Fibroblast of skin of right biceps (primary cell): ENCODE data around the gene RMND5B.

Experiments
- DNase-seq: peaks from one replicate; pipeline ENCODE4 v3.0.0-alpha.2; 2013

Gene RMND5B

DNA sequence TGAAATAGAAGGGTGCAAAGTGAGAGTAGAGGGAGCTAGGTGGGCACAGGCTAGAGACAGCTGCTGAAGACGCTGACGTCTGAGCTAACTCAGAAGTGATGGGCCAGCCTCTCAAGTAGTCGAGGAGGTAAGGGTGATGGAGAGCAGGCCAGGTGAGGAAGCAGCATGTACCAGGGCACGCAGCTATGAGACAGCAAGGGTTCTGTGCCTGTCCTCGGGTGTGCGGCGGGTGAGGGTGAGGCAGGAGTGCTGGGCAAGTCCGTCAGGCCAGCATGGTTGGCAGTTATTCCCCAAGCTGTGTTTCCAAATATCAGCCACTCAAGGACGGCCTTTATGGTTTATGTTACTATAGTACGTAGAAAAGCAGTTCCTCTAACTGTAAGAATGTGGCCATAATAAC, 6.2 kb downstream of the RMND5B start:
- DNase-seq: no peak

- DNase-seq: no peak
Observed at GRCh38 chr5:178137991-178138390, 7.2 kb downstream of the RMND5B start.

- DNase-seq: no peak
Observed at GRCh38 chr5:178141550-178141949, 10.7 kb downstream of the RMND5B start.

GRCh38 chr5:178142642-178143041, 11.8 kb downstream of the RMND5B start:
- no peak for DNase-seq

- no peak for DNase-seq
Observed at GRCh38 chr5:178143246-178143645, 12.4 kb downstream of the RMND5B start.

GRCh38 chr5:178143901-178144300, 13.1 kb downstream of the RMND5B start:
- no peak for DNase-seq

DNA sequence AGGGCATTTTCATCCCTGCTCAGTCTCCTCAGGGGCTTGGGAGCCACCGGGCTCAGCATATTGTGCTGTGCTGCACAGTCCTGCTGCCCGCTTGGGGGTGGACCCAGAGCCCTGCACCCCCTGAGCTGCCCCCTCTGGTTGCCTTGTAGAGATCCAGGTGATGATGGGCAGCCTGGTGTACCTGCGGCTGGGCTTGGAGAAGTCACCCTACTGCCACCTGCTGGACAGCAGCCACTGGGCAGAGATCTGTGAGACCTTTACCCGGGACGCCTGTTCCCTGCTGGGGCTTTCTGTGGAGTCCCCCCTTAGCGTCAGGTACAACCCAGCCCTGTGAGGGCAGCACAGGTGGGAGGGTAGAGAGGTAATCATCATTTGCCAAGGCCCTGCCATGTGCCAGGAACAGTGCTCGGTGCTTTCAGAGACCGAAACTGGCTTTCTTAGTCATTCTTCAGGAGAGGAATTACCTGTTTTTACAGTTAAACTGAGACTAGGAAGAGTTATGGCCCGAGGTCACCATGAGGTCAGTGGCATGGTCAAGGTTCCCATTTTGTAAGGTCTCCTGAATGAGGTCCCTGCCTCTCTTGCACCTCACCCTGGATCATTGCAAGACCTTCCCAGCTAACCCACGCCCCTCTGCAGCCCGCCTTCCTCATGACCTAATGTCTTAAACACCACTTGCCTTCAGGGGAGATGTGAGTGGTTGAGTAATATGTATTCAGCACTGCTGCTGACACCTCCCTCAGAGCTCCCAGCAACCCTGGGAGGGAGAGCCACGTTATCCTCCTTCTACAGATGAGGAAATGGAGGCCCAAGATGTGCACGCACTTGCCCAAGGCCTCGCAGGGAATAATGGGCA, 15.4 kb downstream of the RMND5B start:
- peak; percentile 29 for DNase-seq

DNA sequence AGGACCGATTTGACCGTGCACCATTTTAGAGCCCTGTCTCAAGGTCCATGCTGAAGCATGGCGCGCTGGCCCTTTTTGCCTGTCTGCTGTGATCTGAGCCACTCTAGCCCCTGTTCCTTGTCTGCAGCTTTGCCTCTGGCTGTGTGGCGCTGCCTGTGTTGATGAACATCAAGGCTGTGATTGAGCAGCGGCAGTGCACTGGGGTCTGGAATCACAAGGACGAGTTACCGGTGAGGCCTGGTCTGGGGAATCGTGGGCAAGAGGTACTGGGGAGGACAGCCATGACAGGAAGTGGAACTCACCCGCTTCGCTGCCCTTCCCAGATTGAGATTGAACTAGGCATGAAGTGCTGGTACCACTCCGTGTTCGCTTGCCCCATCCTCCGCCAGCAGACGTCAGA, 16.6 kb downstream of the RMND5B start:
- DNase-seq: no peak

DNA sequence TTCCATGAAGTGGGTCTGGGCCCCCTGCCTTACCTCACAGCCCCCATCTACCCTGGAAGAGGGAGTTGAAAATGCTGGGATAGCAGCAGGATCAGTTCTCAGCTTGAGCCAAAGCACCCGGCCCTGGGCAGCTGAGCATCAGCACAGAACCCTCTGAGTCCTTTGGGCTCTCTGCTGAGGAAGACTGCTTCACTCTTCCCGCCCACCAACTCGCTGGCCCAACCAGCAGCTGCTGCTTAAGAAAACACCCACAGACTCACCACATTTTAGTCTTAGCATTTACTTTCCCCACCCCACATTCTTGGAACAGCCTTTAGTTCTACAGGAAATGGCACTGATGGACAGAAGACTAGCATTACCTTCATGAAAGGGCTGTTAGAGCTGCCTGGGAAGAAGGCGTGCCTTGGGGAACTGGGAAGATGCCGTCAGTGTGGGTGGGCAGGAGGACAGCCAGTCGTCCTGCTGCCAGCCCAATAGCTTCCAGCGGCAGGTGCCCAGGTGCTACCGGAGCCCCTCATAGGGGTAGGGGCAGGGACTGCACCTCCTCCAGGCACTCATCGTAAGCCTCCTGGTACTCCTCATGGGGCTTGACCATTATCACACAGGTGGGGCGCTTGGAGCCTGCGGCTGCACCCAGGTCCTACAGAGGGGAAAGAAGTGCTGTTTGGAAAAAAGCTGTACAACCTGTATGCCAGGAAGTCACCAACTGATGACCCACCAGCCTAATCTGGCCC, 18.6 kb downstream of the RMND5B start:
- DNase-seq: no peak

DNA sequence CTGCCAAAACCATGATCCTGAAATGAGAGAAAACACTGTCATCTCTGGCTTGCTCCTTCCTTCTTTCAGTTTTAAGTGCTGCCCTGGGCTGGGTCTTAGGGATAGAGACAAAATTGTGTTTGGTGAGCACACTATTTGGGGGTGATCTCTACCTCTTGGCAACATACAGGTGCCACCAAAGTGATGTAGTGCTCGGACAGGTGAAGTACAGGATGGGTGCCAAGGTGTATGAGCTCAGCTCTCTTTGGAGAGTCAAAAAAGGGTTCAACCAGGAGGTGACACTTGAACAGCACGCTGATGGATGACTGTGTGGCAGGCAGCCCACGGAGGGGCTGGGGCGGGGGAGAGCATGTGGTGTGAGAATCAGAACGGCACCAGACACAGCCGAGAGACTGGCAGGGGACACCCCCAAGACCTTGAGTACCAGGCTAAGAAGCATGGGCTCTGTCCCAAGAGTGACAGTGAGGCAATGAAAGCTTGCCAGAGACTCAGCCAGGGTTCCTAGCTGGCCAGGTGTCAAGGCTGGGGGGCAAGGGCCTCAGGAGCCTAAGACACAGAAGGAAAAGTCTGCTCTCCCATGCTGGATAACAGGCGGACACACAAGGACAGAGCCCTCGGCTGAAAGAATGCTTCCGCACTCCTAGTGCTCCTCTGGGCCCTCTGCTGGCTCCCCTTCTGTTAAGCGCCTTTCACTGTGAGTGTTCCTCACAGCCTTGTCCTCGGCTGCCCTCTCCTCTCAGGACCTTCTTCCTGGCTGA, 20.3 kb downstream of the RMND5B start:
- no peak for DNase-seq

- no peak for DNase-seq
Observed at GRCh38 chr5:178152491-178153444, 22.0 kb downstream of the RMND5B start.

GRCh38 chr5:178153530-178154340, 22.9 kb downstream of the RMND5B start, which contains the start of gene NHP2:
TSS of gene NHP2 (minus strand) at chr5:178153885. CDS start at chr5:178153817, 68 bp downstream.
- DNase-seq: peak; percentile 98

DNA sequence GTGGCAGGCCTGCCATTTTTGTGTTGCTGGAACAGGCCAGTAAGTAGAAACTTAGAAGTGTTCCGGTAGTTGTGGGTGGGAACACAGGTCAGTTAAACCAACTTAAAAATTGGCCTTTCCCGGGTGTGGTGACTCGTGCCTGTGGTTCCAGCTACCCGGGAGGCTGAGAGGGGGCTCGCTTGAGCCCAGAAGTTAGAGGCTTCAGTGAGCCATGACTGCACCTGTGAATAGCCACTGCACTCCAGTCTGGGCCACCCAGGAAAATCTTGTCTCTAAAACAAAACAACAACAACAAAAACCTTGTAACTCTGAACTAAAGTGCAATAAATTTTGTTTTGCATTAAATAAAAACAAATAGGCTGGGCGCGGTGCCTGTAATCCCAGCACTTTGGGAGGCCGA, 24.3 kb downstream of the RMND5B start:
- DNase-seq: no peak

DNA sequence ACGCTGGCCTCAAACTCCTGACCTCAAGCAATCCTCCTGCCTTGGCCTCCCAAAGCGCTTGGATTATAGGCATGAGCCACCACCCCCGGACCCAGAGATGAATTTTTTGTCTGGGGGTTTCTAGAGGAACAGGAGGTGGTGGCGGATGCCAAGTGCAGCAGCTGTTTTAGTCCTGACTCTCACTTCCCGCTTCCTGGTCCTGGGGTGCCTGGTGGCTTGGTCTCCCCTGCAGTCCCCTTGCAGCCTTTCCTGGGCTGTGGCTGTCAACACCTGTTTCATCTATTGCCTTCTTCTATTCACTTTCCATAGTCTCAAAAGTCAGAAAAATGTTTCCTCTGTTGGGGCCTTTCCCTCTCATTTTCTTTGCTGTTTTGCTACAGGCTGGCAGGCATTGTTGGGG, 29.4 kb downstream of the RMND5B start:
- no peak for DNase-seq

DNA sequence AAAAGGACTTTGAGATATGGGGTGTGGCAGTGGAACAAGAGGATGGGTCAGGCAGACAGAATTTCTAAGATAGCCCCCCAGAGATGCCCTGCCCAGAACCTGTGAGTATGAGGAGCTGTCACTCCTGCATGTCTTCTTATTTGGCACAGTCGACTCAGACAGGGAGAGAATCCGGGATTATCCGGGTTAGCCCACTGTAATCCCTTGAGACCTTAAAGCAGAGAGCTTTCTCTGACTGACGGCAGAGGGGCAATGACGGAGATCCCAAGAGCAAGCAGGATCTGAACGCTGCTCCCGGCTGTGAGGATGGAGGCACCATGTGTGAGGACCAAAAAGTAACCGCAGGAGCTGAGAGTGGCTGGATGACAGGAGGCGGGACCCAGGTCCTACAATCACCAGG, 31.7 kb downstream of the RMND5B start:
- DNase-seq: no peak

DNA sequence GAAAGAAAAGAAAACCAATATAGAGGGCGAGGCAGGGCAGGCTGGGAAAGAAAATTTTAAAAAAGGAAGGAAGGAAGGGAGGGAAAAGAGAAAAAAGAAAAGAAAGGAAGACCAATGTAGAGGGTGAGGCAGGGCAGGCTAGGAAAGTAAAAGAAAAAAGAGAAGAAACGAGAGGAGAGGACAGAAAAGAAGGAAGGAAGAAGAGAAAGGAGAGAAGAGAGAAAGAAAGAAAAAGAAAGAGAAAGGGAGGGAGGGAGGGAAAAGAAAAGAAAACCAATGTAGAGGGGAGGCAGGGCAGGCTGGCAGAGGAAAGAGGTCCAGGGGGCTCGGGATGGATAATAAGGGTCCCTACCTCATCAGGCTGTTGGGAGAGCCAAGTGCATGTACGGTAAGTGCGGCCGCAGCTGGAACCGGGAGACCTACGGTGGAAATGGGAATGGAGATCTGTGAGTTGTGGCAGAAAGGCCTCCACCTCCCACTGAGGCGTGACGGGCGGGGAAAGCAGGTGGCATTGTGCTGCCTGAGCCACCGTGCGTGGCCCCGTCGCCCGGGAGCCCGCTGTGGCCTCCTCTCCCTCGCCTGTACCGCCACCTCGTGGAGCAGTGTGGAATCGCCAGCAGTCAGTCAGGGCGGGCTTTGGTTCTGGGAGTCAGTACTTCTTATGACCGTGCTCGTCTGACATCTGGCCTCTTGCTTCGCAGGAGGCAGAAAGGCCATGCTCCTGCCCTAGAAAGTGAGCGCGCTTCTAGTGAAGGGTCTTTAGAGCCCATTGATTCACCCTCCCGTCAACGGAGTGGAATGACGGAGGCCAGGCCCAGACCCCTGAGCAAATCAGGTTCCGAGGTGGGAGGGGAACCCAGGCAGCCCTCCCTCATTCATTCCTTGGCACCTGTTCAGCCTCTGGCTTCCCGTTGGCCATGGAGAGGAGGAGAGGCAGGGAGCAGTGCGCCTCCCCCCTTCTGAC, 33.2 kb downstream of the RMND5B start:
- DNase-seq: peak; percentile 62

GRCh38 chr5:178165581-178165980, 34.8 kb downstream of the RMND5B start:
- no peak for DNase-seq

DNA sequence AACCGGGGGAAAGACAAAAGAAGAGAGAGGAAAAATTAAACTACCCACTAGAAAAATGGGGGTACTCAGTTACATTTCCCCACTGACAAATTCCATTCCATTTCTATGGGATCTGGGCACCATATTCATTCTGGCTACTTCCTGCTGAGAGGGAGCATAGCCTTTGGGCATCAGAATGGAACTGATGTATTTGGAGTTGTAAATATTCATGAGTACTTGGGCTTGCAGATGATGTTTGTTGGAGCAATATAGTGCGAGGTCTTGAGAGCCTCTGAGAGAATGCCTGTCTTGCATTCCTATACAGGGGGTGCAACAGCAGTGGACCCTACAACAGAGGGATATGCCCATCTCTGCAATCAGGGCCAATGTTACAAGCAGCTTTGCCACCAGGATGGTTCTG, 39.6 kb downstream of the RMND5B start:
- no peak for DNase-seq

DNA sequence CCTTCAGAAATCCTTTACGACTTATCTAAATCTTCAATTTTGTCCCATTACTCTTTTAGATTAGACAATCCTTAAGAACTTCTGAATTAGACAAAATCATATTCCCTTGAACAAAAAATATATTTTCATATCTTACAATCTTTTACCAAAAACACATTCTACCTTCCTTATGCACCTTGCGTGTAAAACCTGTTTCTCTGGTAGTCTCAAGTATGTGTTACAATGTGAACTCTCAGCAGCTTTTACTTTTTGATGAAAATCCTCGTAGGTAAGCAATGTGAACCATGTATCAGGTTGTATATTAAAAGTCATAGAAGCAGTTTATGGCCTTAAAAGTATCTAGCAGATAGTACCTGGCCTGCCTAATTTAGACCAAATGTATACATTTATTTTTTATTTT, 43.6 kb downstream of the RMND5B start:
- no peak for DNase-seq

DNA sequence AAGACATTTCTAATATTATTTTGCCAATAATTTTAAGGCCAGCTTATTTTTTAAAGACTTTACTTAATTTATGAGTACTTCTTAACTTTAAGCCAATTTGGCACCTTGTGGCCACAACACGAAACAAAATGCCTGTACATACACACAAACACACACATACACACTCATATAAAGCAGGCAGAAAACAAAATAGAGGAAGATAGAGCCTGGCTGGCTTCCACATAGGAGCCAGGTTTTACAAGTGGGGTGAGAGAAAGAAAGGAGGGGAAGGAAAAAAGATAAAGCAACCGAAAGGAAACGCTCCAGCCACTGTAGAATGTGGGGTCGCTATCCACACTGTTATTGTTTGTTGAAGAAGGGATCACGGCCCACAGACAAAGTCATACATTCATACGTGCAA, 46.0 kb downstream of the RMND5B start:
- no peak for DNase-seq
